Measurements from ENCODE around the gene ODF4. TPM values are rescaled to one million over a fixed set of nuclear protein-coding genes. Genes with fewer than 3 reads are reported as not detected.

ODF4 gene
- not detected in 2 replicates for total RNA-seq

GRCh38 chr17:8339540-8339939 lies at the start of gene ODF4:
ODF4 (plus strand) TSS chr17:8339840; CDS start chr17:8340052, 212 bp downstream.

GRCh38 chr17:8376271-8377067 lies 36.8 kb downstream of the ODF4 start, which contains the start of gene KRABD2:
KRABD2 (minus strand) TSS chr17:8376704.

GRCh38 chr17:8383143-8383822 lies 43.6 kb downstream of the ODF4 start, which contains the start of gene RPL26:
RPL26 (minus strand) TSS chr17:8383193; CDS start chr17:8382310, 883 bp downstream.

Small RNA genes within 50 kb of the gene (small RNA-seq; reads per million reads assigned to genes)
- not detected for gene RF00265

Other genes starting within 250 kb of the ODF4 start
- gene ALOXE3, start 221.3 kb upstream of the ODF4 start, total RNA-seq, result under 0.01 TPM in 1 of 2 replicates, not detected in the other
- gene HES7, start 215.7 kb upstream of the ODF4 start, total RNA-seq, result 0.19 and 0.33 TPM in 2 replicates
- gene PER1, start 187.4 kb upstream of the ODF4 start, total RNA-seq, result 9.9 and 12.1 TPM in 2 replicates
- 5.5 and 5.6 TPM in 2 replicates for gene VAMP2, start 176.9 kb upstream of the ODF4 start, total RNA-seq
- gene TMEM107, start 163.5 kb upstream of the ODF4 start, total RNA-seq, result 17.7 and 19.6 TPM in 2 replicates
- 10.8 and 11.3 TPM in 2 replicates for gene BORCS6, start 149.7 kb upstream of the ODF4 start, total RNA-seq
- gene AURKB, start 129.3 kb upstream of the ODF4 start, total RNA-seq, result 17.6 and 26.1 TPM in 2 replicates
- 16.0 and 17.5 TPM in 2 replicates for gene CTC1, start 91.8 kb upstream of the ODF4 start, total RNA-seq
- gene PFAS, start 90.6 kb upstream of the ODF4 start, total RNA-seq, result 49.6 and 50.2 TPM in 2 replicates
- gene RANGRF, start 51.2 kb upstream of the ODF4 start, total RNA-seq, result 11.2 and 11.8 TPM in 2 replicates
- gene SLC25A35, start 44.4 kb upstream of the ODF4 start, total RNA-seq, result 0.67 and 0.98 TPM in 2 replicates
- gene ARHGEF15, start 29.6 kb upstream of the ODF4 start, total RNA-seq, result 38.0 and 42.1 TPM in 2 replicates
- gene RPL26, start 43.4 kb downstream of the ODF4 start, total RNA-seq, result 3,164 and 3,604 TPM in 2 replicates
- not detected in 2 replicates for gene RNF222, start 58.0 kb downstream of the ODF4 start, total RNA-seq
- 57.5 and 62.9 TPM in 2 replicates for gene NDEL1, start 96.0 kb downstream of the ODF4 start, total RNA-seq

All from vein endothelial cell (primary cell).